Motor neuron (in vitro differentiated cells): ENCODE measurements around the gene RYR3. TPM values are rescaled to one million over a fixed set of nuclear protein-coding genes. Genes with fewer than 3 reads are reported as not detected.

Source experiments
- ATAC-seq, 8 experiments: fragments of 200-7000 bp; cut with Tn5 transposase; replicated peaks in 6 of 8; 2 replicates each; pipeline ENCODE4 v1.8.0; 2021; ENCODE audit warnings: mild to moderate bottlenecking in 8 of 8, moderate library complexity in 8 of 8
- H3K27ac ChIP-seq, 2 donors: fragments of 250-450 bp; sonication (Bioruptor Pico); 2 replicates each; pipeline ENCODE4 v1.9.0; 2021; ENCODE audit warnings: antibody characterized with exemption in 2 of 2, mild to moderate bottlenecking in 2 of 2, moderate library complexity in 1 of 2
- H3K4me1 ChIP-seq, 2 donors: fragments of 250-450 bp; sonication (Bioruptor Pico); replicated peaks in 1 of 2; 2 replicates each; pipeline ENCODE4 v1.6.1; 2021; ENCODE audit warnings: antibody characterized with exemption in 2 of 2, mild to moderate bottlenecking in 2 of 2, moderate library complexity in 1 of 2
- H3K4me3 ChIP-seq, 5 donors: fragments of 250-450 bp; sonication (Bioruptor Pico); 2 replicates each; pipeline ENCODE4 v1.9.0; 2021; ENCODE audit warnings: antibody characterized with exemption in 5 of 5, mild to moderate bottlenecking in 5 of 5, moderate library complexity in 4 of 5
- WGBS, 10 experiments: fragments of 450-650 bp; shearing (Covaris generic); methylation state at CpG; one replicate each; pipeline ENCODE4 v1.0.0; 2022; 5-methylcytosine and 5-hydroxymethylcytosine counted together
- in situ Hi-C, 9 experiments: fragments of 400-800 bp; cut with MboI; loops; one replicate each; pipeline ENCODE4 v1.15.0; 2021; ENCODE audit warnings: low sequenced_read_pairs in 9 of 9, low pct_unique_long_range_greater_than_20kb in 2 of 9; ENCODE audit not compliant: unreplicated experiment in 9 of 9
- total RNA-seq, 8 experiments: library from RNA; unstranded; fragments of 300-600 nt; gene quantifications; 2 replicates each; pipeline versions ENCODE4 v1.2.3 to v1.2.4, GENCODE V29; 2022

RYR3 gene
- total RNA-seq, 8 experiments from 2014 or later = 0.51 to 5.8 (median 2.2) TPM

GRCh38 chr15:33858836-33859235, 548.1 kb downstream of the RYR3 start:
- Histone ChIP-seq H3K27ac (no peak overlapping the region), H3K4me3 (no peak overlapping the region), H3K4me1 (no peaks in the 10 kb centered on the region)
- no peak for ATAC-seq
- in situ Hi-C loops = no loop called here
- WGBS, 10 experiments = 80 to 100% (median 100%) methylated on average over 1 to 3 of the region's 6 CpGs; no CpG with 5 or more reads in 7 of the 10 experiments

GRCh38 chr15:33859992-33860545, 549.3 kb downstream of the RYR3 start:
- in situ Hi-C loops = no loop called here
- no peak for ATAC-seq
- H3K4me1 ChIP-seq = no peaks in the 10 kb centered on the region
- no peak overlapping the region for H3K4me3 ChIP-seq
- WGBS, 10 experiments = 38 to 100% (median 81%) methylated on average over 1 of the region's 1 CpG; no CpG with 5 or more reads in 2 of the 10 experiments
- H3K27ac ChIP-seq = no peak overlapping the region

- Histone ChIP-seq H3K4me1 (no peaks in the 10 kb centered on the region), H3K4me3 (no peak overlapping the region), H3K27ac (no peak overlapping the region)
- ATAC-seq = no peak
- WGBS, 10 experiments = 69 to 100% (median 90%) methylated on average over 1 to 3 of the region's 3 CpGs; no CpG with 5 or more reads in 1 of the 10 experiments
- in situ Hi-C loops = no loop called here
These were observed 550.0 kb downstream of the RYR3 start for GRCh38 chr15:33860754-33861153.

- WGBS, 10 experiments = 55 to 97% (median 92%) methylated on average over 2 to 5 of the region's 5 CpGs; no CpG with 5 or more reads in 3 of the 10 experiments
- ATAC-seq = no peak
- in situ Hi-C loops = no loop called here
- H3K4me3 ChIP-seq = no peak overlapping the region
- H3K27ac ChIP-seq = no peak overlapping the region
- H3K4me1 ChIP-seq = no peaks in the 10 kb centered on the region
These were observed 553.8 kb downstream of the RYR3 start for GRCh38 chr15:33864360-33865075.

- H3K4me1 ChIP-seq = no peaks in the 10 kb centered on the region
- H3K4me3 ChIP-seq = no peak overlapping the region
- in situ Hi-C loops = no loop called here
- no peak for ATAC-seq
- WGBS, 10 experiments = 67 to 100% (median 94%) methylated on average over 3 to 6 of the region's 6 CpGs
- no peak overlapping the region for H3K27ac ChIP-seq
These were observed 554.6 kb downstream of the RYR3 start for GRCh38 chr15:33865416-33865815.

- H3K4me3 ChIP-seq = no peak overlapping the region
- no peak for ATAC-seq
- WGBS, 10 experiments = 29 to 100% (median 74%) methylated on average over 1 to 3 of the region's 3 CpGs; no CpG with 5 or more reads in 1 of the 10 experiments
- H3K27ac ChIP-seq = no peak overlapping the region
- no peaks in the 10 kb centered on the region for H3K4me1 ChIP-seq
- in situ Hi-C loops = no loop called here
These were observed 555.5 kb downstream of the RYR3 start for GRCh38 chr15:33866101-33866737.

- no peak overlapping the region for H3K4me3 ChIP-seq
- in situ Hi-C loops = no loop called here
- 67 to 100% (median 100%) methylated on average over 1 of the region's 2 CpGs; no CpG with 5 or more reads in 5 of the 10 experiments for WGBS, 10 experiments
- ATAC-seq = peak in 2 of 8 experiments; percentile 27 to 66
- H3K27ac ChIP-seq = no peak overlapping the region
- no peaks in the 10 kb centered on the region for H3K4me1 ChIP-seq
These were observed 561.2 kb downstream of the RYR3 start for GRCh38 chr15:33871980-33872379.

- 60 to 94% (median 82%) methylated on average over 1 to 11 of the region's 13 CpGs; no CpG with 5 or more reads in 2 of the 10 experiments for WGBS, 10 experiments
- H3K4me1 ChIP-seq = no peaks in the 10 kb centered on the region
- H3K27ac ChIP-seq = no peak overlapping the region
- ATAC-seq = peak in 1 of 8 experiments; percentile 22
- no peak overlapping the region for H3K4me3 ChIP-seq
- in situ Hi-C loops = no loop called here
These were observed 561.8 kb downstream of the RYR3 start for GRCh38 chr15:33872416-33873106.

- H3K27ac ChIP-seq = no peak overlapping the region
- H3K4me3 ChIP-seq = no peak overlapping the region
- WGBS, 10 experiments = 40 to 100% (median 91%) methylated on average over 1 to 2 of the region's 2 CpGs; no CpG with 5 or more reads in 2 of the 10 experiments
- in situ Hi-C loops = no loop called here
- ATAC-seq = peak in 1 of 8 experiments; percentile 41
- H3K4me1 ChIP-seq = no peaks in the 10 kb centered on the region
These were observed 563.4 kb downstream of the RYR3 start for GRCh38 chr15:33874156-33874555.

GRCh38 chr15:33882921-33883320, 572.2 kb downstream of the RYR3 start:
- H3K27ac ChIP-seq = no peak overlapping the region
- in situ Hi-C loops = no loop called here

GRCh38 chr15:33888176-33888575, 577.4 kb downstream of the RYR3 start:
- in situ Hi-C loops = no loop called here
- H3K4me3 ChIP-seq = no peak overlapping the region
- WGBS, 10 experiments = 37 to 83% (median 56%) methylated on average over 2 of the region's 2 CpGs; no CpG with 5 or more reads in 4 of the 10 experiments
- no peaks in the 10 kb centered on the region for H3K4me1 ChIP-seq
- H3K27ac ChIP-seq = no peak overlapping the region
- ATAC-seq = no peak

More at GRCh38 chr15:33882921-33883320, 572.2 kb downstream of the RYR3 start:
- no peak for ATAC-seq
- Histone ChIP-seq H3K4me1 (no peaks in the 10 kb centered on the region), H3K4me3 (no peak overlapping the region)
- 86 to 100% (median 94%) methylated on average over 1 to 2 of the region's 2 CpGs; no CpG with 5 or more reads in 1 of the 10 experiments for WGBS, 10 experiments

- in situ Hi-C loops = no loop called here
- Histone ChIP-seq H3K4me1 (no peaks in the 10 kb centered on the region), H3K27ac (no peak overlapping the region), H3K4me3 (no peak overlapping the region)
- ATAC-seq = no peak
- 81 to 100% (median 96%) methylated on average over 1 to 5 of the region's 6 CpGs; no CpG with 5 or more reads in 1 of the 10 experiments for WGBS, 10 experiments
These were observed 583.4 kb downstream of the RYR3 start for GRCh38 chr15:33894193-33894592.

- no peak for ATAC-seq
- no peak overlapping the region for H3K27ac ChIP-seq
- in situ Hi-C loops = no loop called here
- no peak overlapping the region for H3K4me3 ChIP-seq
- no peaks in the 10 kb centered on the region for H3K4me1 ChIP-seq
- WGBS, 10 experiments = 0 to 88% (median 0%) methylated on average over 1 of the region's 1 CpG
These were observed 591.3 kb downstream of the RYR3 start for GRCh38 chr15:33902043-33902442.
